HCT116 (cell line): ENCODE measurements around the gene GTF2F1. TPM values are rescaled to one million over a fixed set of nuclear protein-coding genes. Genes with fewer than 3 reads are reported as not detected.

Source experiments
- ATAC-seq: fragments of 200-7000 bp; cut with Tn5 transposase; 2 replicates; pipeline ENCODE4 v1.9.1; 2020; ENCODE audit warnings: mild to moderate bottlenecking, moderate library complexity
- BruUV-seq: library from RNA; stranded (reverse); fragments of 400-500 nt; replicated peaks from 2 replicates; lab custom pipeline; 2021; lab: Mats Ljungman, UMichigan
- CTCF ChIA-PET: fragments of 300-600 bp; sonication (Branson Sonifier 250); formaldehyde crosslinking; loops from one replicate; lab custom pipeline; 2021; ENCODE audit warnings: antibody characterized with exemption; lab: Charles Lee
- POLR2A ChIA-PET: fragments of 300-600, 350-600 bp; sonication (Branson Sonifier 250); formaldehyde crosslinking; loops from one replicate; lab custom pipeline; 2021; ENCODE audit warnings: antibody characterized with exemption; lab: Charles Lee
- RAD21 ChIA-PET, 2 experiments: fragments of 300-600 bp; sonication (Branson Sonifier 250); formaldehyde crosslinking; loops; one replicate each; lab custom pipeline; 2023; ENCODE audit warnings: low total read pairs in 2 of 2; ENCODE audit not compliant: uncharacterized antibody in 2 of 2, unreplicated experiment in 2 of 2, low non-redundant PET in 1 of 2; lab: Charles Lee
- DNase-seq: peaks from one replicate; pipeline ENCODE4 v3.0.0-alpha.2; 2010; ENCODE audit warnings: low read depth, low spot score
- H2AFZ ChIP-seq: fragments of 200-600 bp; shearing (Covaris generic), sonication (generic); 2 replicates; pipeline ENCODE4 v1.6.1; 2017; ENCODE audit warnings: low read depth, mixed run types, mixed read lengths, antibody characterized with exemption, low read length; ENCODE audit not compliant: poor library complexity, severe bottlenecking
- H3K27ac ChIP-seq: 2 replicates; pipeline ENCODE4 v1.5.1; 2012; ENCODE audit warnings: low read depth, low read length
- H3K27me3 ChIP-seq: fragments of 200-600 bp; sonication (generic); 2 replicates; pipeline ENCODE4 v1.6.1; 2016; ENCODE audit warnings: mixed run types, low read length, mixed read lengths; ENCODE audit not compliant: insufficient read depth
- H3K36me3 ChIP-seq, 2 experiments: fragments of 200-500 bp in 1 of 2; fragments of 200-600 bp in 1 of 2; sonication (Bioruptor generic) in 1 of 2; sonication (generic) in 1 of 2; 2 replicates each; pipeline versions ENCODE4 v1.5.1 to v1.6.1; 2014 to 2016; ENCODE audit warnings: low read length in 2 of 2, inconsistent platforms in 1 of 2, mixed read lengths in 1 of 2, mixed run types in 1 of 2; ENCODE audit not compliant: insufficient read depth in 2 of 2, control insufficient read depth in 1 of 2
- H3K4me1 ChIP-seq, 2 experiments: fragments of 200-600 bp in 1 of 2; sonication (generic) in 1 of 2; 2 replicates each; pipeline versions ENCODE4 v1.5.1 to v1.6.1; 2012 to 2017; ENCODE audit warnings: low read length in 2 of 2, inconsistent platforms in 1 of 2, mild to moderate bottlenecking in 1 of 2, mixed read lengths in 1 of 2, mixed run types in 1 of 2, moderate library complexity in 1 of 2; ENCODE audit not compliant: insufficient read depth in 2 of 2, control insufficient read depth in 1 of 2
- H3K4me2 ChIP-seq: fragments of 200-600 bp; sonication (generic); 2 replicates; pipeline ENCODE4 v1.6.1; 2017; ENCODE audit warnings: mixed run types, low read length, mixed read lengths
- H3K4me3 ChIP-seq, 2 experiments: fragments of 200-600 bp in 1 of 2; sonication (generic) in 1 of 2; replicated peaks in 1 of 2; 2 replicates each; pipeline ENCODE4 v1.5.1; 2011 to 2016; ENCODE audit warnings: low read length in 2 of 2, control low read depth in 1 of 2, low read depth in 1 of 2, mild to moderate bottlenecking in 1 of 2, mixed read lengths in 1 of 2, mixed run types in 1 of 2
- H3K79me2 ChIP-seq: fragments of 200-600 bp; sonication (generic); 2 replicates; pipeline ENCODE4 v1.6.1; 2017; ENCODE audit warnings: mild to moderate bottlenecking, mixed run types, low read length, moderate library complexity, mixed read lengths; ENCODE audit not compliant: insufficient read depth
- H3K9ac ChIP-seq: fragments of 200-600 bp; sonication (generic); 2 replicates; pipeline ENCODE4 v1.6.1; 2016; ENCODE audit warnings: low read length, mixed read lengths
- H3K9me2 ChIP-seq: fragments of 200-600 bp; sonication (generic), shearing (Covaris generic); 2 replicates; pipeline ENCODE4 v1.6.1; 2017; ENCODE audit warnings: mixed run types, mild to moderate bottlenecking, moderate library complexity; ENCODE audit not compliant: insufficient read depth
- H3K9me3 ChIP-seq, 2 experiments: fragments of 200-500 bp in 1 of 2; fragments of 200-600 bp in 1 of 2; sonication (Bioruptor generic) in 1 of 2; sonication (generic) in 1 of 2; 2 replicates each; pipeline ENCODE4 v1.6.1; 2014 to 2017; ENCODE audit warnings: low read length in 2 of 2, mixed read lengths in 2 of 2, inconsistent platforms in 1 of 2, low read depth in 1 of 2, mild to moderate bottlenecking in 1 of 2, mixed run types in 1 of 2, moderate library complexity in 1 of 2; ENCODE audit not compliant: control insufficient read depth in 1 of 2, insufficient read depth in 1 of 2
- H4K20me1 ChIP-seq: fragments of 200-600 bp; sonication (generic), shearing (Covaris generic); 2 replicates; pipeline ENCODE4 v1.6.1; 2017; ENCODE audit warnings: mixed run types, mild to moderate bottlenecking, moderate library complexity; ENCODE audit not compliant: insufficient read depth
- EGR1 ChIP-seq: IDR thresholded peaks from 2 replicates; pipeline ENCODE4 v1.6.1; 2012; ENCODE audit warnings: low read depth
- ELF1 ChIP-seq: IDR thresholded peaks from 2 replicates; pipeline ENCODE4 v1.6.1; 2012; ENCODE audit warnings: low read depth, borderline replicate concordance
- POLR2A ChIP-seq: IDR thresholded peaks from 2 replicates; pipeline ENCODE4 v1.7.0; 2011; ENCODE audit warnings: borderline replicate concordance; ENCODE audit not compliant: insufficient read depth, insufficient read length; ENCODE audit errors: extremely low read depth
- POLR2AphosphoS5 ChIP-seq: IDR thresholded peaks from 2 replicates; pipeline ENCODE4 v1.6.1; 2011; ENCODE audit warnings: mild to moderate bottlenecking, low read depth, low read length, moderate library complexity
- RAD21 ChIP-seq: IDR thresholded peaks from 2 replicates; pipeline ENCODE4 v1.6.1; 2012; ENCODE audit warnings: low read depth, mild to moderate bottlenecking
- SP1 ChIP-seq: IDR thresholded peaks from 2 replicates; pipeline ENCODE4 v1.6.1; 2012; ENCODE audit warnings: low read depth
- TCF7L2 ChIP-seq: IDR thresholded peaks from 2 replicates; pipeline ENCODE4 v1.7.0; 2011; ENCODE audit warnings: borderline replicate concordance, inconsistent platforms; ENCODE audit not compliant: insufficient read depth, insufficient read length; ENCODE audit errors: extremely low read depth
- YY1 ChIP-seq: IDR thresholded peaks from 2 replicates; pipeline ENCODE4 v1.6.1; 2011; ENCODE audit warnings: low read length, low read depth, moderate library complexity, mild to moderate bottlenecking; ENCODE audit not compliant: insufficient replicate concordance; ENCODE audit errors: extremely low read depth
- ZFX ChIP-seq: fragments of 450-650 bp; IDR thresholded peaks from 2 replicates; pipeline ENCODE4 v1.6.1; 2017
- intact Hi-C: fragments of 100-400 bp; cut with micrococcal nuclease; formaldehyde crosslinking; loops from 2 replicates; pipeline ENCODE4 v1.10.0; 2022
- total RNA-seq: library from RNA; stranded (reverse); gene quantifications from one replicate; pipeline ENCODE4 v1.2.1, GENCODE V29; 2021; ENCODE audit not compliant: unreplicated experiment
- TF ChIP-seq, protein P1 (sequence below): IDR thresholded peaks from 2 replicates; pipeline ENCODE4 v1.6.1; 2012

GTF2F1 gene
- total RNA-seq, 1 experiment from 2014 or later, result 82.0 TPM

DNA sequence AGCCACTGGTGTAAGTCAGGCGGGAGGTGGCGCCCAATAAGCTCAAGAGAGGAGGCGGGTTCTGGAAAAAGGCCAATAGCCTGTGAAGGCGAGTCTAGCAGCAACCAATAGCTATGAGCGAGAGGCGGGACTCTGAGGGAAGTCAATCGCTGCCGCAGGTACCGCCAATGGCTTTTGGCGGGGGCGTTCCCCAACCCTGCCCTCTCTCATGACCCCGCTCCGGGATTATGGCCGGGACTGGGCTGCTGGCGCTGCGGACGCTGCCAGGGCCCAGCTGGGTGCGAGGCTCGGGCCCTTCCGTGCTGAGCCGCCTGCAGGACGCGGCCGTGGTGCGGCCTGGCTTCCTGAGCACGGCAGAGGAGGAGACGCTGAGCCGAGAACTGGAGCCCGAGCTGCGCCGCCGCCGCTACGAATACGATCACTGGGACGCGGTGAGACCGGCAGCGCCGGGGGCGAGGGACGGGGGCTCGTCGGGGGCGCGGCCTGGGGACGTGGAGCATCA is 20.3 kb downstream of the GTF2F1 start, which contains the start of gene ALKBH7:
Gene ALKBH7 (plus strand): TSS at position 201 of the 502 bp plus-strand sequence. CDS start 27 bp downstream, at position 228.
- TF ChIP-seq TCF7L2 (peak; percentile 44), POLR2AphosphoS5 (0 out of 2 replicates have a peak, but pooled peaks have one; percentile 7), EGR1 (peak; percentile 84), POLR2A (peak; percentile 9), YY1 (peak; percentile 40), ZFX (peak; percentile 24; the same call in 1 of the 2 replicates), RAD21 (no peak), SP1 (peak; percentile 100), ELF1 (no peak)
- TF ChIP-seq, all 23 proteins: peak for 7
- BruUV-seq, result no TSS peak
- RAD21 ChIA-PET, result interaction anchor here in 1 of 2 experiments (1.0 kb wide), 1 partner anchor 12 kb away, joined by 4 read pairs; the partner anchor contains the start of gene CLPP
- no peaks in the 10 kb centered on the region for H3K79me2 ChIP-seq
- DNase-seq (peak; percentile 100), ATAC-seq (peak; percentile 85)
- peaks cover 0 to 6% of the 10 kb centered on the region in 2 experiments; a peak in 3 of 4 replicates for H3K36me3 ChIP-seq
- H3K27ac ChIP-seq, result peak within 1 kb of the TSS; percentile 86
- H3K27me3 ChIP-seq, result no peaks in the 10 kb centered on the region
- intact Hi-C loops, result loop anchor here (5.0 kb wide), 1 partner anchor 365 kb away; the partner anchor contains the start of genes GPR108 and TRIP10
- H2AFZ ChIP-seq, result no peak within 1 kb of the TSS
- H3K9me2 ChIP-seq, result no peaks in the 10 kb centered on the region
- peak within 1 kb of the TSS; percentile 96 for H3K4me2 ChIP-seq
- H3K9me3 ChIP-seq, result no peaks in the 10 kb centered on the region
- CTCF ChIA-PET, result interaction anchor here (0.7 to 1.9 kb wide), 5 partner anchors 18 to 569 kb away, joined by 4 to 6 read pairs (median 5); no protein-coding TSS in a partner anchor
- POLR2A ChIA-PET, result interaction anchor here (0.6 to 1.4 kb wide), 6 partner anchors 12 to 545 kb away, joined by 3 to 16 read pairs (median 6); partner anchors contain the start of genes CLPP, KHSRP and TNFSF9
- H3K4me1 ChIP-seq, result peaks cover 5 to 16% of the 10 kb centered on the region in 2 experiments; a peak in 3 of 4 replicates
- H4K20me1 ChIP-seq, result no peaks in the 10 kb centered on the region
- H3K9ac ChIP-seq, result peak within 1 kb of the TSS; percentile 87
- peak within 1 kb of the TSS; percentile 72 to 95 for H3K4me3 ChIP-seq

- H3K9ac ChIP-seq, result no peak overlapping the region
- TF ChIP-seq, protein P1, sequence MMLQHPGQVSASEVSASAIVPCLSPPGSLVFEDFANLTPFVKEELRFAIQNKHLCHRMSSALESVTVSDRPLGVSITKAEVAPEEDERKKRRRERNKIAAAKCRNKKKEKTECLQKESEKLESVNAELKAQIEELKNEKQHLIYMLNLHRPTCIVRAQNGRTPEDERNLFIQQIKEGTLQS, result no peak
- BruUV-seq, result no TSS peak
- H4K20me1 ChIP-seq, result no peaks in the 10 kb centered on the region
- peaks cover 6 to 30% of the 10 kb centered on the region in 2 experiments for H3K36me3 ChIP-seq
- DNase-seq, result no peak
- ChIA-PET CTCF (no interaction called here), POLR2A (no interaction called here), RAD21 (no interaction called here)
- H3K27me3 ChIP-seq, result no peaks in the 10 kb centered on the region
- no peaks in the 10 kb centered on the region for H3K9me2 ChIP-seq
- H2AFZ ChIP-seq, result no peak overlapping the region
- intact Hi-C loops, result no loop called here
- no peak overlapping the region for H3K27ac ChIP-seq
- no peak overlapping the region for H3K4me3 ChIP-seq
- peaks cover 0 to 14% of the 10 kb centered on the region in 2 experiments; a peak in 3 of 4 replicates for H3K4me1 ChIP-seq
- no peaks in the 10 kb centered on the region for H3K9me3 ChIP-seq
- H3K79me2 ChIP-seq, result peaks cover 17% of the 10 kb centered on the region; the same call in 1 of the 2 replicates
- H3K4me2 ChIP-seq, result no peak overlapping the region
- no peak for ATAC-seq
Measured at GRCh38 chr19:6364353-6364752, 28.6 kb downstream of the GTF2F1 start.
